ENCODE data around the gene TADA1.
"Not testable (repeated sequence)": the region's sequence is repeated elsewhere in the genome, so short reads cannot be mapped to it uniquely, and the experiment has no call there.

TADA1 gene

GRCh38 chr1:166889776-166890175 lies 13.7 kb upstream of the TADA1 start:
- no peak for DNase-seq

GRCh38 chr1:166888373-166889111 lies 12.5 kb upstream of the TADA1 start:
- no peak for DNase-seq

GRCh38 chr1:166884971-166885370 lies 8.9 kb upstream of the TADA1 start:
- no peak for DNase-seq

GRCh38 chr1:166884040-166884642 lies 8.1 kb upstream of the TADA1 start:
- peak in 8 of 14 donors; percentile 6 to 67 (median 14) for DNase-seq

- DNase-seq, result no peak
These were observed 6.8 kb upstream of the TADA1 start for GRCh38 chr1:166882893-166883292.

GRCh38 chr1:166878173-166878917 lies 2.3 kb upstream of the TADA1 start:
- DNase-seq, result not testable (repeated sequence)

- DNase-seq, result no peak
These were observed 425 bp upstream of the TADA1 start for GRCh38 chr1:166876540-166876838.

- DNase-seq, result no peak
These were observed 746 bp downstream of the TADA1 start for GRCh38 chr1:166875302-166875733.

- no peak for DNase-seq
These were observed 1.6 kb downstream of the TADA1 start for GRCh38 chr1:166874464-166874863.

GRCh38 chr1:166870584-166870983 lies 5.5 kb downstream of the TADA1 start:
- DNase-seq, result no peak

GRCh38 chr1:166869318-166870099 lies 6.6 kb downstream of the TADA1 start:
- no peak for DNase-seq

GRCh38 chr1:166868639-166869038 lies 7.4 kb downstream of the TADA1 start:
- DNase-seq, result no peak

- DNase-seq, result no peak
These were observed 10.1 kb downstream of the TADA1 start for GRCh38 chr1:166865926-166866325.

GRCh38 chr1:166859597-166859996 lies 16.5 kb downstream of the TADA1 start:
- no peak for DNase-seq

GRCh38 chr1:166858726-166859419 lies 17.2 kb downstream of the TADA1 start:
- DNase-seq, result peak in 9 of 14 donors; percentile 29 to 68 (median 44)

- DNase-seq, result no peak
These were observed 18.1 kb downstream of the TADA1 start for GRCh38 chr1:166857995-166858394.

GRCh38 chr1:166855558-166855957 lies 20.5 kb downstream of the TADA1 start:
- no peak for DNase-seq

- no peak for DNase-seq
These were observed 23.1 kb downstream of the TADA1 start for GRCh38 chr1:166852918-166853317.

GRCh38 chr1:166849135-166849534 lies 26.9 kb downstream of the TADA1 start:
- no peak for DNase-seq

- no peak for DNase-seq
These were observed 27.9 kb downstream of the TADA1 start for GRCh38 chr1:166848193-166848592.

GRCh38 chr1:166844791-166845190 lies 31.3 kb downstream of the TADA1 start:
- DNase-seq, result peak in 1 of 14 donors; percentile 16
